ENCODE measurements around the gene GRID1. TPM values are rescaled to one million over a fixed set of nuclear protein-coding genes. Genes with fewer than 3 reads are reported as not detected.
"Not testable (repeated sequence)": the region's sequence is repeated elsewhere in the genome, so short reads cannot be mapped to it uniquely, and the experiment has no call there.

Gene GRID1
- total RNA-seq, 4 donors from 2014 or later, result 0.40 to 1.9 (median 1.00) TPM

GRCh38 chr10:86079088-86079487 lies 287.5 kb downstream of the GRID1 start:
- no peak for DNase-seq
- 79% methylated on average over 4 of the region's 4 CpGs; no CpG with 5 or more reads in 1 of the 2 donors for WGBS, 2 donors (ENCODE audit: low coverage in 1 of 2)
- Histone ChIP-seq H3K27ac (no peak overlapping the region), H3K4me1 (no peaks in the 10 kb centered on the region), H3K9me3 (no peaks in the 10 kb centered on the region), H3K36me3 (no peaks in the 10 kb centered on the region), H3K27me3 (no peaks in the 10 kb centered on the region), H3K4me3 (no peak overlapping the region)
- no peak for TF ChIP-seq POLR2AphosphoS5 (IDR thresholded peaks at IDR 0.05)
- TF ChIP-seq EP300 (IDR thresholded peaks at IDR 0.05; ENCODE audit: low read depth), result no peak
- TF ChIP-seq, protein P1, sequence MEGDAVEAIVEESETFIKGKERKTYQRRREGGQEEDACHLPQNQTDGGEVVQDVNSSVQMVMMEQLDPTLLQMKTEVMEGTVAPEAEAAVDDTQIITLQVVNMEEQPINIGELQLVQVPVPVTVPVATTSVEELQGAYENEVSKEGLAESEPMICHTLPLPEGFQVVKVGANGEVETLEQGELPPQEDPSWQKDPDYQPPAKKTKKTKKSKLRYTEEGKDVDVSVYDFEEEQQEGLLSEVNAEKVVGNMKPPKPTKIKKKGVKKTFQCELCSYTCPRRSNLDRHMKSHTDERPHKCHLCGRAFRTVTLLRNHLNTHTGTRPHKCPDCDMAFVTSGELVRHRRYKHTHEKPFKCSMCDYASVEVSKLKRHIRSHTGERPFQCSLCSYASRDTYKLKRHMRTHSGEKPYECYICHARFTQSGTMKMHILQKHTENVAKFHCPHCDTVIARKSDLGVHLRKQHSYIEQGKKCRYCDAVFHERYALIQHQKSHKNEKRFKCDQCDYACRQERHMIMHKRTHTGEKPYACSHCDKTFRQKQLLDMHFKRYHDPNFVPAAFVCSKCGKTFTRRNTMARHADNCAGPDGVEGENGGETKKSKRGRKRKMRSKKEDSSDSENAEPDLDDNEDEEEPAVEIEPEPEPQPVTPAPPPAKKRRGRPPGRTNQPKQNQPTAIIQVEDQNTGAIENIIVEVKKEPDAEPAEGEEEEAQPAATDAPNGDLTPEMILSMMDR (IDR thresholded peaks at IDR 0.05), result no peak
- TF ChIP-seq POLR2A (IDR thresholded peaks at IDR 0.05), result no peak
- intact Hi-C loops (cut with DNase I; ENCODE audit: low total_unique reads), result no loop called here
- in situ Hi-C loops (cut with MboI; ENCODE audit: low pct_ligation_motif_present in 1 of 4, low pct_unique_long_range_greater_than_20kb in 1 of 4, low sequenced_read_pairs in 3 of 4), result loop anchor here in 1 of 4 donors (25.0 kb wide), 1 partner anchor 283 kb away; the partner anchor contains the start of gene GRID1

DNA sequence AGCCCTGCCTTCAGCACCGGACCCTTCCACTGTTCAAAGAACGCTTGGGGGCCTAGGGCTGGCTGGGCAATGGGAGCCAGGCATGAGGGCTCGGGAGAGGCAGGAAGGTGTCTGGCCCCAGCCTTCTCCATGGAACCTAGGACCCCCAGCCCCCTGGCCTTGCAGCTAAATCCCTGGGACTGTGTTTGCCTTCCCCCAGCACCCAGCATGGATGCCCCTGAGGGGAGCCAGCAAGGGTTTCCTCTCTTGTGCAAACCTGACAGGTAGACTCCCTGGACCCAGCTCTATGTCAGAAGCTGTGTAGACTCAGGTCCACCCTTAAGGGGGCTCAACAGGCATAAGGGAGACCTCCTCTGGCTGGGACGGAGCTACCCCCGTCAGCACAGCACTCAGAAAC lies 288.0 kb downstream of the GRID1 start:
- intact Hi-C loops (cut with DNase I; ENCODE audit: low total_unique reads) (no loop called here), in situ Hi-C loops (cut with MboI; ENCODE audit: low pct_ligation_motif_present in 1 of 4, low pct_unique_long_range_greater_than_20kb in 1 of 4, low sequenced_read_pairs in 3 of 4) (loop anchor here in 1 of 4 donors (25.0 kb wide), 1 partner anchor 284 kb away; the partner anchor contains the start of gene GRID1)
- Histone ChIP-seq H3K4me1 (no peaks in the 10 kb centered on the region), H3K36me3 (no peaks in the 10 kb centered on the region), H3K27me3 (no peaks in the 10 kb centered on the region), H3K9me3 (no peaks in the 10 kb centered on the region), H3K27ac (no peak overlapping the region), H3K4me3 (no peak overlapping the region)
- WGBS, 2 donors (ENCODE audit: low coverage in 1 of 2), result 75% methylated on average over 5 of the region's 5 CpGs; no CpG with 5 or more reads in 1 of the 2 donors
- no peak for TF ChIP-seq POLR2AphosphoS5 (IDR thresholded peaks at IDR 0.05)
- TF ChIP-seq, protein P1 (IDR thresholded peaks at IDR 0.05), result no peak
- no peak for TF ChIP-seq POLR2A (IDR thresholded peaks at IDR 0.05)
- no peak for TF ChIP-seq EP300 (IDR thresholded peaks at IDR 0.05; ENCODE audit: low read depth)
- DNase-seq, result no peak

DNA sequence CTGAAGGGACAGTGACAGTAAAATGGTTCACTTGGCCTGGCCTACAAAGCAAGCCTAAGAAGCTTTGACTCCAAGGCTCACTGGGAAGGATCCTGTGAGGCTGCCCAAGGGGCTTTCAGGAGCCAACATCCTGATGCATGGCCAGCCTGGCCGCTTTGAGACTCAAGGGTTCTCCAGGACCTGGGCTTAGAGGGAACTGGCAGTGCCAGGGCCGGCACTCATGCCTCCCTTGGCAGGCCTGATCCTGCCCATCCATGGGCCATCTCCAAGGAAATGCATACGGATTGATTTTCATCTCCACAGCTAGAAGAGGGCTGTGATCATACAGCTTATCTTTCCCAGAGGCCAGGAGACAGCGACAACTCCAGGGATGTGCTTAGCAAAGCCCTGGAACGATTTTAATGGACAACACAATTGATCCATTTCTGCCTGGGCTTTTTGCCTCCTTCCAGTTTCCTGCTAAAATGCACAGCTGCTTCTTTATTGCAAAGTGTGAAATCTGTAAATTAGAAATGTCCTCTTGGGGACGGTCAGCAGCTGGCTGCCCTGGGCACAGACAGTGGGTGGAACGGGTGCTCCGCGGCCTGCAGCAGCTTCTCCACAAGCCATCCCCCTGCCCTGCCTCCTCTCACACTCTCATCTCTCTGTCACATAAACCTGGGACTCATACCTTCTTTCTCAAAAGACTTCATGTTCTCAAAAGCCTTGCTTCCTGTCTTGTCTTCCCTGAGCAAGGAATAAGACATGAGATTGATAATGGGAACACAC lies 288.5 kb downstream of the GRID1 start:
- H3K27ac ChIP-seq, result no peak overlapping the region
- H3K36me3 ChIP-seq, result no peaks in the 10 kb centered on the region
- in situ Hi-C loops (cut with MboI; ENCODE audit: low pct_ligation_motif_present in 1 of 4, low pct_unique_long_range_greater_than_20kb in 1 of 4, low sequenced_read_pairs in 3 of 4) (loop anchor here in 1 of 4 donors (25.0 kb wide), 1 partner anchor 284 kb away; the partner anchor contains the start of gene GRID1), intact Hi-C loops (cut with DNase I; ENCODE audit: low total_unique reads) (no loop called here)
- H3K4me1 ChIP-seq, result no peaks in the 10 kb centered on the region
- no peaks in the 10 kb centered on the region for H3K9me3 ChIP-seq
- TF ChIP-seq, protein P1 (IDR thresholded peaks at IDR 0.05), result no peak
- TF ChIP-seq POLR2A (IDR thresholded peaks at IDR 0.05), result no peak
- no peak for DNase-seq
- no peak overlapping the region for H3K4me3 ChIP-seq
- no peaks in the 10 kb centered on the region for H3K27me3 ChIP-seq
- 83% methylated on average over 9 of the region's 9 CpGs; no CpG with 5 or more reads in 1 of the 2 donors for WGBS, 2 donors (ENCODE audit: low coverage in 1 of 2)

- TF ChIP-seq POLR2A (IDR thresholded peaks at IDR 0.05) (no peak), EP300 (IDR thresholded peaks at IDR 0.05; ENCODE audit: low read depth) (no peak), POLR2AphosphoS5 (IDR thresholded peaks at IDR 0.05) (no peak)
- TF ChIP-seq, protein P1 (IDR thresholded peaks at IDR 0.05), result no peak
- no peak overlapping the region for H3K27ac ChIP-seq
- in situ Hi-C loops (cut with MboI; ENCODE audit: low pct_ligation_motif_present in 1 of 4, low pct_unique_long_range_greater_than_20kb in 1 of 4, low sequenced_read_pairs in 3 of 4), result loop anchor here in 1 of 4 donors (25.0 kb wide), 1 partner anchor 285 kb away; the partner anchor contains the start of gene GRID1
- DNase-seq, result no peak
- no peaks in the 10 kb centered on the region for H3K36me3 ChIP-seq
- H3K4me1 ChIP-seq, result no peaks in the 10 kb centered on the region
- 74 to 79% methylated on average over 6 of the region's 6 CpGs for WGBS, 2 donors (ENCODE audit: low coverage in 1 of 2)
- no peak overlapping the region for H3K4me3 ChIP-seq
- intact Hi-C loops (cut with DNase I; ENCODE audit: low total_unique reads), result no loop called here
- no peaks in the 10 kb centered on the region for H3K27me3 ChIP-seq
- H3K9me3 ChIP-seq, result no peaks in the 10 kb centered on the region
Measured at GRCh38 chr10:86077271-86077670, 289.3 kb downstream of the GRID1 start.

DNA sequence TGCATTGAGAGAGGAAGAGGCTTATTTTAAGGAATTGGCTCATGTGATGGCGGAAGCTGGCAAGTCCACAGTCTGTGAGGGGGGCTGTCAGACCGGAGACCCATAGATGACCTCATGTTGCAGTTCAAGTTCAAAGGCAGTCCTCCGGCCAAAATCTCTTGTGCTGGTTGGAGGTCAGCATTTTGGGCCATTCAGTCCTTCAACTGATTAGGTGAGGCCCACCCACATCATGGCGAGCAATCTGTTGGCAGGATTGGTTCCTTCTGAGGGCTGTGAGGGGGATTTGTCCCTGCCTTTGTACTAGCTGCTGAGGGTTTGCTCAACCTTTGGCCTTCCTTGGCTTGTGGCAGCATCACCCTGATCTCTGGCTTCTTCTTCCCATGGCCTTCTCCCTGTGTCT lies 290.1 kb downstream of the GRID1 start:
- H3K4me1 ChIP-seq; H3K27ac ChIP-seq; intact Hi-C loops (cut with DNase I; ENCODE audit: low total_unique reads); H3K36me3 ChIP-seq; DNase-seq; H3K4me3 ChIP-seq; H3K27me3 ChIP-seq; H3K9me3 ChIP-seq: not testable (repeated sequence)
- in situ Hi-C loops (cut with MboI; ENCODE audit: low pct_ligation_motif_present in 1 of 4, low pct_unique_long_range_greater_than_20kb in 1 of 4, low sequenced_read_pairs in 3 of 4), result loop anchor here in 1 of 4 donors (25.0 kb wide), 1 partner anchor 286 kb away; the partner anchor contains the start of gene GRID1
- 87% methylated on average over 4 of the region's 4 CpGs; no CpG with 5 or more reads in 1 of the 2 donors for WGBS, 2 donors (ENCODE audit: low coverage in 1 of 2)
